GM19240 (cell line): ENCODE measurements around the gene SARS2.
A peak's percentile ranks its signal among the peaks of the same experiment; 100 is the strongest.
"Not testable (repeated sequence)": the region's sequence is repeated elsewhere in the genome, so short reads cannot be mapped to it uniquely, and the experiment has no call there.

Source experiments
- DNase-seq: peaks from one replicate; pipeline ENCODE4 v3.0.0; 2011; ENCODE audit warnings: low spot score; ENCODE audit not compliant: insufficient read length

SARS2 gene

GRCh38 chr19:38893341-38893771, 37.2 kb downstream of the SARS2 start:
- no peak for DNase-seq

DNA sequence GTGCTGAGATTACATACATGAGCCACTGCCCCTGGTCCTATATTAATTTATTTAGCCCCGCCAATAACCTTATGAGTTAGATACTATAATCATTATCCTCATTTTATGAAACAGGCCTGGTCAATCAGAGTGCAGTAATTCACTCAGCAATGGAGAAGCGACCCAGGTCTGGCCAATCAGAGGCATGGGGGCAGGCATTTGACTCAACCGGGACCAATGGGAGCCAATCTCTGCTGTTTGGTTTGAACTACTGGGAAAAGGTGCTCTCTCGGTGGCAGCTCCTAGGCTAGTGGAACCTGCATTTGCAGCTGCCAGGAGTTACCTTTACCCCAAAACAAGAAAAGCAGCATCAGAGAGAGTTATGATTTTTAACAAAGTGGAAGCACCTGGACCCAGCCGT, 37.7 kb downstream of the SARS2 start:
- no peak for DNase-seq

- no peak for DNase-seq
These were observed 38.8 kb downstream of the SARS2 start for GRCh38 chr19:38891771-38892170.

DNA sequence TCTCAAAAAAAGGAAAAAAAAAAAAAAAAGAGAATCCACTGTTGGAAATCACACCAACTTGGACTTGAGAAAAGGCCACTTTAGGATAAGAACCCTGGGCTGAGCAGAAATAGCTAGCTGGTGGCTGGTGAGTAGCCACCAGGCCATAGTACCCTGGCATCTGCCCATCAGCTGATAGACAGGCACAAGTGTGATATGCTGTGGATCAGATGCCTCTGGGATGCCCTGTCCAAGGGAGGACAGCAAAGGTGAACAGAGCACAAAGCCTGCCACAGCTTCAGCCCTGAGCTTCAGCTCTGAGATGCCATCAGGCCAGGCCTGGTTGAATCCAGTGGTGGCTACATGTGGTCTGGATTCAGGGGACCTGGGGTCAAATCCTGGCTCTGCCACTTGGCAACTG, 39.9 kb downstream of the SARS2 start:
- no peak for DNase-seq

GRCh38 chr19:38889803-38890202, 40.8 kb downstream of the SARS2 start:
- no peak for DNase-seq

- no peak for DNase-seq
These were observed 41.7 kb downstream of the SARS2 start for GRCh38 chr19:38888876-38889275.

DNA sequence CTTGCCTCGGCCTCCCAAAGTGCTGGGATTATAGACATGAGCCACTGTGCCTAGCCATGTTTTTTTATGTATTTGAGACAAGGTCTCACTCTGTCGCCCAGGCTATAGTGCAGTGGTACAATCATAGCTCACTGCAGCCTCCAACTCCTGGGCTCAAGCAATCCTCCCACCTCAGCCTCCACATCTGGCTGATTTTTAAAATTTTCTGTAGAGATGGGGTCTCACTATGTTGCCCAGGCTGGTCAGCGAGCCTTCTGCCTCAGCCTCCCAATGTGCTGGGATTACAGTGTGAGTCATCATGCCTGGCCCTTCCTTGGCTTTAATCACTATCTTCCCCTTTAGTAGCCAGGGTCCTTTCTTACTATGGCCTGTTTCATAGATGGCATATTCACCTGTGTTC, 45.9 kb downstream of the SARS2 start:
- not testable (repeated sequence) for DNase-seq

DNA sequence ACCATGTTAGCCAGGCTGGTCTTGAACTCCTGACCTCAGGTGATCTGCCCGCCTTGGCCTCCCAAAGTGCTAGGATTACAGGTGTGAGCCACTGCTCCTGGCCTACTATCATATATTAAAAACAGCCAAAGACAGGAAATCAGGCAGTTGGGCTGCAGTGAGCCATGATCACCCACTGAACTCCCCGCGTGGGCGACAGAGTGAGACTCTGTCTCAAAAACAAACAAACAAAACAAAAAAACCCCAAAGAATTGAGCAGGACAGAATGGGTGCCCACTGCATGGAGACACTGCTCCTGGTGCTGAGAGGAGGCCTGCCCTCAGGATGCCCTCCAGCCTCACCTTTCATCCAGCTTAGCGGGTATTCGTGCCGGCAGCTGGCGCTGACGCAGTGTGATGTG, 47.3 kb downstream of the SARS2 start:
- no peak for DNase-seq

DNA sequence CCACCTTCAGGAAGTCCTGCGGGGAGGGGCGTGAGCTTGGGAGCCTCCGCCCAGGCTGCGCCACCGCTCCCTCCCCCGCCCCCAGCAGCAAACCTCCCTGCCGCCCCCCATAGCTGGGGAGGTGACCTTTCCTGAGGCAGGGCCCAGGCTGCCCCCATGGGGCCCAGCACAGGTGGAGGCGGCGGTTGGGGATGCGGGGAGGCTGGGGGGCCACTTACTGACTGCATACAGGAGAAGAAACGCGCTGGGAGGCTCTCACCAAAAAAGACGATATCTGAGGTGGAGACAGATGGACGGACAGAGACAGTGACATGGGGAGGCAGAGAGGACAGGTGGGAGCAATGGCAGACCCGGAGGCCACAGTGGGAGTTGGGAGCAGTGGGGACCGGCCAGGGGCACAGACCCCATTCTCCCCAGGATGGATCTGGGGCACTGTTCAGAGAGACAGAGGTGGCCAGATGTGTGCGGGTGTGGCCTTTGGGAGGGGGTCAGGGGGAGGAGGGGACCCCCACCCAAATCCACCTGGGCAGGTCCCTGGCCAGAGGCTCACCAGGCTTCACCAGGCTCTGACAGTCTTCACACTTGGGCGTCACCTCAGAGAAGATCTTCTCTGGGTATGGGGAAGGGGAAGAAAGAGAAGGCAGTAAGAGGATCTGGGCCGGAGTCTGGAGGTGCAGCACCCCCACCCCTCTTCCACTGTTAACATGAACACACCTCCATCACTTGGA, 49.5 kb downstream of the SARS2 start:
- no peak for DNase-seq

GRCh38 chr19:38880076-38880881, 50.3 kb downstream of the SARS2 start:
- DNase-seq, result no peak

DNA sequence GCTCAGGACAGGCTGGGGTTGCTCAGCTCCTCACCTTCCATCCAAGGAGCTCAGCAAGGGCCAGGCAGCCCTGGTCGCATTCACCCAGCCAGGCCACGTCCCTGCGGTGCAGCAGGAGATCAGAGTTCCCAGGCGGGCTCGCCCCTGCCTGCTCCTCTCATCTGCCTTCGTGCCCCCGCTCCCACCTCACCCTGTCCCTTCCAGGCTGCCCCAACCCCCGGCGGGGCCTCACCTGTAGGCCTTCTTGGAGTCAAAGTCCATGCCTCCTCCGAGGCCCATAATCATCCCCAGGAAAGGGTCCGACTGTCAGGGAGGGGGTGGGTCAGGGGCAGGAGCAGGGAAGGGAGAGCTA, 51.2 kb downstream of the SARS2 start:
- no peak for DNase-seq

DNA sequence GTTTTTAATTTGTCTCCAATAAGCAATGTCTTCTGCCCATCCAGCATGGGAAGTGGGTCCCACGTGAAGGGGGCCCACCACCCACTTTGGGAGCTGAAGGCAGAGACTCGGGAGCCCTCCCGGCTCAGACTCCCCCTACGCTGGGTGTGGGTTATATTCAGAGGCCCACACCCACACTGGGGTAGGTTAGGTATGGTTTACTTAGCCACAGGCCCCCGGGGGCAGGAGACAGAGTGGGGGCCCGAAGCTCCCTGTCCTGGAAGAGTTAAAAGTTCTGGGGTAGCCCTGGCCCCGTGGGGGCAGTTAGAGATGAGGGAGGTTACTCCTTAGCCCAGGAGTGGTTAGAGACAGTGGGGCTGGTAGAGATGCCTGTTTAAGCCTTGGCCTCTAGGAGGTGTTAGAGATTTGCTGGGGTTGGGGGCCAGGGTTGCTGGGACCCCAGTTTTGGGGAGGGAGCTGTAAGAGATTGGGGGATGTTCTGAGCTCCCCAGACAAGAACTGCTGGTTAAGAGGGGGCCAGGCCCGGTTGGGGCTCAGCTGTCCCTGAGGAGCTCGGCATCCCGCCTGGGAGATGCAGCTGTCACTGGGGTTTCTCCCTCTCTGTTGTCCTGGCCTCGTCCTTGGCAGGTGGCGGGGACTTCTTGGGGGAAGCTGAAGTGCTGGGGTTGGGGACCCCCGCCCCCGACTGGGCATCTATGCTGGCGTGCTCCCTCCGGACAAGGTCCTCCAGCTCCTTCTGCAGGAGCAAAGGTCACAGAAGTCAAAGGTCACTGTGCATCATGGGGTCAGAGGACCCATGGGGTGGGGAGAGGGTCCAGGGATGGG, 51.8 kb downstream of the SARS2 start:
- no peak for DNase-seq

- DNase-seq, result peak; percentile 90
These were observed 52.6 kb downstream of the SARS2 start, which contains the start of gene RINL for GRCh38 chr19:38877781-38878574. Gene RINL, minus strand, starts transcription at chr19:38878275. Its CDS starts 1,533 bp downstream, at chr19:38876742.

DNA sequence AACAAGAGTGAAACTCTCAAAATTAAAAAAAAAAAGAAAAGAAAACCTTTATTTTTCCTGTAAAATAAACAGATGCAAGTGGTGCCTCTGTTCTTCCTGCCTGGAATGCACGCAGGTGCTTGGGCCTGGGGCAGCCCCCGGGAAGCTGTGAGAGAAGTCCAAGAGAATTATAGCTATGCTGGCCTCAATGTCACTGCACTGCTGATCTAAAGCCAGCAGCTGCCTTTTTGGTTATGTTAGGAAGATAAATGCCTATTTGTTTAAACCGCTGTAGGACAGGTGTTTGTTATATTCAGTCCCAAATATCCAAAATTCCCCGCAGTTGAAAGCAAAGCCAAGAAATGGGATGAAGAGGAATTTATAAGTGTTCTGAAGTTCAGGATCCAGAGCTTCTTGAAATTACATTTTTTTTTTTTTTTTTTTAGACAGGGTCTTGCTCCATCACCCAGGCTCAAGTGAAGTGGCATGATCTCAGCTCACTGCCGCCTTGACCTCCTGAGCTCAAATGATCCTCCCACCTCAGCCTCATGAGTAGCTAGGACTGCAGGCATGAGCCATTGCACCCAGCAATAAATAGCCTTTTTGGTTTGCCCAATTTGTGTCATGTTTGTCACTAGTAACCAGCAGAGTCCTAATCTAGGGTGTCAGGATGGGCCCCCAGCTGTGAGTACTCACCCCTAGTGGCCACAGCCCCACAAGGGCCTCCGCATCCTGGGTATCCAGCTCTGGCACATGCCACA, 54.7 kb downstream of the SARS2 start:
- DNase-seq, result no peak

GRCh38 chr19:38873400-38873799, 57.2 kb downstream of the SARS2 start:
- not testable (repeated sequence) for DNase-seq

DNA sequence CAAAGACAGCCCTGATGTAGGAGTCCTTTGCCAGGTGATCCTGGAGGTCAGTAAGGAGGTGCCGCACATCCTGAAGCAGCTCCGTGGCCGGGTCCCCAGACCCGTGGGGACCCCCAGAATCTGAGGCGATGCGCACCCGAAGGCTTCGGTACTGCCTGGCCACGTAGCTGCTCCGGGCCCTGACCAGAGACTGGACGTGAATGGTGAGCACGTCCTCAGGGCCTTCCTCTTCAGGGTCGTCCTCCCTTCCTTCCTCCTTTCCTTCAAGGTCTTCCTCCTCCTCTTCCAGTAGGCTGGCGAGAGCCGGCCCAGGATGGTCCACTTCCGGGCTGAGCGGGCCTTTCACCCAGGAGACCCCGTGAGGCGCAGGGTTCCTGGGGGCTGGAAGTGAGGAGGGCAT, 60.0 kb downstream of the SARS2 start:
- no peak for DNase-seq

GRCh38 chr19:38869836-38870607, 60.5 kb downstream of the SARS2 start:
- DNase-seq, result no peak

GRCh38 chr19:38869160-38869835, 61.3 kb downstream of the SARS2 start:
- DNase-seq, result no peak

DNA sequence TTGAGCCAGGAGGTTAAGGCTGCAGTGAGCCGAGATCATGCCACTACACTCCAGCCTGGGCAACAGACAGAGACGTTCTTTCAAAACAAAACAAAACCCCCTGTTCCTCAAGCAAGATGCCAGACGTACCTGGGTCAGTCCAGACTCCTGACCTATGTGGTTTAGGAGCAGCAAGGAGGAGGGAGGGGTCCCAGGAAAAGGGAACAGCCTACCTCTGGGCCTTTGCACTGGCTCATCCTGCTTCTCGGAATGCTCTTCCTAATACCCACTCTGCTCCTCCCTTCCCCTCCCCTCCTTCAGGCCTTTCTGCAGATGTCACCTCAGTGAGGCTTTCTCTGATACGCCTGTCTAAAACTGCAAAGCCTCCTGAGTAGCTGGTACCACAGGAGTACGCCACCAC, 62.0 kb downstream of the SARS2 start:
- DNase-seq, result no peak
